Measurements from ENCODE around the gene MAP3K6.

Gene MAP3K6

GRCh38 chr1:27381969-27382762 lies 15.4 kb upstream of the MAP3K6 start:
- H3K4me3 ChIP-seq (ENCODE audit: low read depth, low read length): no peak overlapping the region
- no peak for DNase-seq (ENCODE audit: low read depth)
- no peak for TF ChIP-seq CTCF (IDR thresholded peaks at IDR 0.05; ENCODE audit: insufficient read depth, low read depth, low read length, missing control alignments)

- H3K4me3 ChIP-seq (ENCODE audit: low read depth, low read length): no peak overlapping the region
- no peak for TF ChIP-seq CTCF (IDR thresholded peaks at IDR 0.05; ENCODE audit: insufficient read depth, low read depth, low read length, missing control alignments)
- no peak for DNase-seq (ENCODE audit: low read depth)
Measured at GRCh38 chr1:27380766-27381733, 14.3 kb upstream of the MAP3K6 start.

- no peak overlapping the region for H3K4me3 ChIP-seq (ENCODE audit: low read depth, low read length)
- no peak for TF ChIP-seq CTCF (IDR thresholded peaks at IDR 0.05; ENCODE audit: insufficient read depth, low read depth, low read length, missing control alignments)
- DNase-seq (ENCODE audit: low read depth): no peak
Measured at GRCh38 chr1:27380224-27380623, 13.5 kb upstream of the MAP3K6 start.

GRCh38 chr1:27379564-27380122 lies 12.9 kb upstream of the MAP3K6 start:
- no peak for TF ChIP-seq CTCF (IDR thresholded peaks at IDR 0.05; ENCODE audit: insufficient read depth, low read depth, low read length, missing control alignments)
- H3K4me3 ChIP-seq (ENCODE audit: low read depth, low read length): no peak overlapping the region
- no peak for DNase-seq (ENCODE audit: low read depth)

GRCh38 chr1:27377760-27378495 lies 11.2 kb upstream of the MAP3K6 start:
- no peak for DNase-seq (ENCODE audit: low read depth)
- no peak for TF ChIP-seq CTCF (IDR thresholded peaks at IDR 0.05; ENCODE audit: insufficient read depth, low read depth, low read length, missing control alignments)
- H3K4me3 ChIP-seq (ENCODE audit: low read depth, low read length): no peak overlapping the region

GRCh38 chr1:27374362-27375086 lies 7.8 kb upstream of the MAP3K6 start, which contains the start of gene FCN3:
Gene FCN3, minus strand, starts transcription at chr1:27374824. Its CDS starts 6 bp downstream, at chr1:27374818.
- no peak within 1 kb of the TSS for H3K4me3 ChIP-seq (ENCODE audit: low read depth, low read length)
- TF ChIP-seq CTCF (IDR thresholded peaks at IDR 0.05; ENCODE audit: insufficient read depth, low read depth, low read length, missing control alignments): no peak
- no peak for DNase-seq (ENCODE audit: low read depth)
